Neural cell (in vitro differentiated cells): ENCODE data around the gene ZNF277. TPM values are rescaled to one million over a fixed set of nuclear protein-coding genes. Genes with fewer than 3 reads are reported as not detected.

Experiments
- H2AFZ ChIP-seq: fragments of 200-600, 300-800 bp; sonication (generic), shearing (Covaris generic); 2 replicates; pipeline ENCODE4 v1.6.0; 2014; ENCODE audit warnings: low read depth, mild to moderate bottlenecking, antibody characterized with exemption, low read length, moderate library complexity
- H3F3A ChIP-seq: fragments of 200-600 bp; shearing (Covaris generic); 2 replicates; pipeline ENCODE4 v1.6.1; 2016; ENCODE audit warnings: mild to moderate bottlenecking, moderate library complexity, mixed read lengths, antibody characterized with exemption, low read length; ENCODE audit not compliant: insufficient read depth, poor library complexity, severe bottlenecking
- H3K27ac ChIP-seq: fragments of 200-600, 300-800 bp; sonication (generic), shearing (Covaris generic); 2 replicates; pipeline ENCODE4 v1.5.1; 2014; ENCODE audit warnings: mild to moderate bottlenecking, low read length, moderate library complexity
- H3K27me3 ChIP-seq: fragments of 300-800, 200-600 bp; sonication (generic), shearing (Covaris generic); 2 replicates; pipeline ENCODE4 v1.6.0; 2014; ENCODE audit warnings: mild to moderate bottlenecking, low read depth, low read length, moderate library complexity; ENCODE audit not compliant: insufficient read depth
- H3K36me3 ChIP-seq: fragments of 300-800, 200-600 bp; sonication (generic), shearing (Covaris generic); 2 replicates; pipeline ENCODE4 v1.5.1; 2014; ENCODE audit warnings: mild to moderate bottlenecking, antibody characterized with exemption, low read length, moderate library complexity; ENCODE audit not compliant: insufficient read depth
- H3K4me2 ChIP-seq: fragments of 300-800, 200-600 bp; sonication (generic), shearing (Covaris generic); 2 replicates; pipeline ENCODE4 v1.6.0; 2014; ENCODE audit warnings: mild to moderate bottlenecking, low read length
- H3K4me3 ChIP-seq: fragments of 300-800, 200-600 bp; sonication (generic), shearing (Covaris generic); 2 replicates; pipeline ENCODE4 v1.5.1; 2014; ENCODE audit warnings: mild to moderate bottlenecking, low read length, moderate library complexity
- H3K79me2 ChIP-seq: fragments of 200-600 bp; shearing (Covaris generic); replicated peaks from 2 replicates; pipeline ENCODE4 v1.6.0; 2014; ENCODE audit warnings: mild to moderate bottlenecking, low read length, moderate library complexity; ENCODE audit not compliant: insufficient read depth
- H3K9ac ChIP-seq: fragments of 300-800, 200-600 bp; sonication (generic), shearing (Covaris generic); 2 replicates; pipeline ENCODE4 v1.6.1; 2016; ENCODE audit warnings: mild to moderate bottlenecking, low read length, mixed read lengths
- H3K9me2 ChIP-seq: fragments of 200-600 bp; shearing (Covaris generic); 2 replicates; pipeline ENCODE4 v1.6.1; 2016; ENCODE audit warnings: mild to moderate bottlenecking, low read length, mixed read lengths; ENCODE audit not compliant: insufficient read depth
- H3K9me3 ChIP-seq: fragments of 200-600, 300-800 bp; sonication (generic), shearing (Covaris generic); 2 replicates; pipeline ENCODE4 v1.6.1; 2016; ENCODE audit warnings: mild to moderate bottlenecking, mixed run types, low read length, moderate library complexity, mixed read lengths
- H4K20me1 ChIP-seq: fragments of 200-600 bp; shearing (Covaris generic); 2 replicates; pipeline ENCODE4 v1.6.1; 2016; ENCODE audit warnings: mild to moderate bottlenecking, mixed run types; ENCODE audit not compliant: insufficient read depth
- EP300 ChIP-seq: fragments of 450-650 bp; conservative IDR thresholded peaks from 2 replicates; pipeline ENCODE4 v1.6.1; 2014; ENCODE audit warnings: antibody characterized with exemption, mild to moderate bottlenecking, moderate library complexity; ENCODE audit not compliant: poor library complexity, severe bottlenecking
- EZH2 ChIP-seq: fragments of 200-600, 300-800 bp; shearing (Covaris generic), sonication (generic); IDR thresholded peaks from 2 replicates; pipeline ENCODE4 v1.6.1; 2014; ENCODE audit warnings: antibody characterized with exemption, low read length, borderline replicate concordance, mild to moderate bottlenecking; ENCODE audit not compliant: insufficient read depth, poor library complexity, severe bottlenecking
- MXI1 ChIP-seq: fragments of 450-650 bp; conservative IDR thresholded peaks from 2 replicates; pipeline ENCODE4 v1.6.1; 2014; ENCODE audit warnings: antibody characterized with exemption, mild to moderate bottlenecking; ENCODE audit not compliant: poor library complexity, severe bottlenecking
- POLR2AphosphoS5 ChIP-seq: IDR thresholded peaks from 2 replicates; pipeline ENCODE4 v1.6.1; 2012
- RAD21 ChIP-seq: fragments of 450-650 bp; conservative IDR thresholded peaks from 2 replicates; pipeline ENCODE4 v1.6.1; 2014; ENCODE audit warnings: antibody characterized with exemption, mild to moderate bottlenecking, moderate library complexity
- SMC3 ChIP-seq: fragments of 450-650 bp; conservative IDR thresholded peaks from 2 replicates; pipeline ENCODE4 v1.6.1; 2014; ENCODE audit warnings: antibody characterized with exemption, mild to moderate bottlenecking, moderate library complexity; ENCODE audit not compliant: poor library complexity
- TAF1 ChIP-seq: IDR thresholded peaks from 2 replicates; pipeline ENCODE4 v1.6.1; 2012; ENCODE audit warnings: low read depth
- polyA plus RNA-seq: library from polyadenylated mRNA; depleted of rRNA; stranded (reverse); fragments of >200 nt; gene quantifications from 2 replicates; pipeline ENCODE4 v1.2.3, GENCODE V29; 2014
- TF ChIP-seq, protein P1 (sequence below): fragments of 450-650 bp; IDR thresholded peaks from 2 replicates; pipeline ENCODE4 v1.5.1; 2014; ENCODE audit warnings: antibody characterized with exemption, mild to moderate bottlenecking, moderate library complexity; ENCODE audit not compliant: poor library complexity, severe bottlenecking
- TF ChIP-seq, protein P2 (sequence below): IDR thresholded peaks from 2 replicates; pipeline ENCODE4 v1.6.1; 2012; ENCODE audit warnings: borderline replicate concordance

Gene ZNF277
- polyA plus RNA-seq, 1 donor from 2014 or later = 30.0 TPM

- no peak overlapping the region for H2AFZ ChIP-seq
- H3K9me3 ChIP-seq = no peaks in the 10 kb centered on the region
- H4K20me1 ChIP-seq = no peaks in the 10 kb centered on the region
- H3K4me3 ChIP-seq = no peak overlapping the region
- no peaks in the 10 kb centered on the region for H3F3A ChIP-seq
- H3K27ac ChIP-seq = no peak overlapping the region
- no peak overlapping the region for H3K9ac ChIP-seq
- TF ChIP-seq RAD21 (no peak), POLR2AphosphoS5 (no peak), EP300 (no peak), EZH2 (no peak), SMC3 (no peak), MXI1 (no peak), TAF1 (no peak)
- TF ChIP-seq, protein P1, sequence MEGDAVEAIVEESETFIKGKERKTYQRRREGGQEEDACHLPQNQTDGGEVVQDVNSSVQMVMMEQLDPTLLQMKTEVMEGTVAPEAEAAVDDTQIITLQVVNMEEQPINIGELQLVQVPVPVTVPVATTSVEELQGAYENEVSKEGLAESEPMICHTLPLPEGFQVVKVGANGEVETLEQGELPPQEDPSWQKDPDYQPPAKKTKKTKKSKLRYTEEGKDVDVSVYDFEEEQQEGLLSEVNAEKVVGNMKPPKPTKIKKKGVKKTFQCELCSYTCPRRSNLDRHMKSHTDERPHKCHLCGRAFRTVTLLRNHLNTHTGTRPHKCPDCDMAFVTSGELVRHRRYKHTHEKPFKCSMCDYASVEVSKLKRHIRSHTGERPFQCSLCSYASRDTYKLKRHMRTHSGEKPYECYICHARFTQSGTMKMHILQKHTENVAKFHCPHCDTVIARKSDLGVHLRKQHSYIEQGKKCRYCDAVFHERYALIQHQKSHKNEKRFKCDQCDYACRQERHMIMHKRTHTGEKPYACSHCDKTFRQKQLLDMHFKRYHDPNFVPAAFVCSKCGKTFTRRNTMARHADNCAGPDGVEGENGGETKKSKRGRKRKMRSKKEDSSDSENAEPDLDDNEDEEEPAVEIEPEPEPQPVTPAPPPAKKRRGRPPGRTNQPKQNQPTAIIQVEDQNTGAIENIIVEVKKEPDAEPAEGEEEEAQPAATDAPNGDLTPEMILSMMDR = no peak
- TF ChIP-seq, protein P2, sequence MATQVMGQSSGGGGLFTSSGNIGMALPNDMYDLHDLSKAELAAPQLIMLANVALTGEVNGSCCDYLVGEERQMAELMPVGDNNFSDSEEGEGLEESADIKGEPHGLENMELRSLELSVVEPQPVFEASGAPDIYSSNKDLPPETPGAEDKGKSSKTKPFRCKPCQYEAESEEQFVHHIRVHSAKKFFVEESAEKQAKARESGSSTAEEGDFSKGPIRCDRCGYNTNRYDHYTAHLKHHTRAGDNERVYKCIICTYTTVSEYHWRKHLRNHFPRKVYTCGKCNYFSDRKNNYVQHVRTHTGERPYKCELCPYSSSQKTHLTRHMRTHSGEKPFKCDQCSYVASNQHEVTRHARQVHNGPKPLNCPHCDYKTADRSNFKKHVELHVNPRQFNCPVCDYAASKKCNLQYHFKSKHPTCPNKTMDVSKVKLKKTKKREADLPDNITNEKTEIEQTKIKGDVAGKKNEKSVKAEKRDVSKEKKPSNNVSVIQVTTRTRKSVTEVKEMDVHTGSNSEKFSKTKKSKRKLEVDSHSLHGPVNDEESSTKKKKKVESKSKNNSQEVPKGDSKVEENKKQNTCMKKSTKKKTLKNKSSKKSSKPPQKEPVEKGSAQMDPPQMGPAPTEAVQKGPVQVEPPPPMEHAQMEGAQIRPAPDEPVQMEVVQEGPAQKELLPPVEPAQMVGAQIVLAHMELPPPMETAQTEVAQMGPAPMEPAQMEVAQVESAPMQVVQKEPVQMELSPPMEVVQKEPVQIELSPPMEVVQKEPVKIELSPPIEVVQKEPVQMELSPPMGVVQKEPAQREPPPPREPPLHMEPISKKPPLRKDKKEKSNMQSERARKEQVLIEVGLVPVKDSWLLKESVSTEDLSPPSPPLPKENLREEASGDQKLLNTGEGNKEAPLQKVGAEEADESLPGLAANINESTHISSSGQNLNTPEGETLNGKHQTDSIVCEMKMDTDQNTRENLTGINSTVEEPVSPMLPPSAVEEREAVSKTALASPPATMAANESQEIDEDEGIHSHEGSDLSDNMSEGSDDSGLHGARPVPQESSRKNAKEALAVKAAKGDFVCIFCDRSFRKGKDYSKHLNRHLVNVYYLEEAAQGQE = no peak
- H3K4me2 ChIP-seq = no peak overlapping the region
- H3K36me3 ChIP-seq = no peaks in the 10 kb centered on the region
- no peaks in the 10 kb centered on the region for H3K27me3 ChIP-seq
- no peaks in the 10 kb centered on the region for H3K9me2 ChIP-seq
- no peaks in the 10 kb centered on the region for H3K79me2 ChIP-seq
Observed at GRCh38 chr7:112290065-112290464, 83.6 kb downstream of the ZNF277 start.

GRCh38 chr7:112292162-112292561, 85.7 kb downstream of the ZNF277 start:
- Histone ChIP-seq H3K36me3 (no peaks in the 10 kb centered on the region), H3K4me2 (no peak overlapping the region), H3K27ac (no peak overlapping the region), H3K9me3 (no peaks in the 10 kb centered on the region), H2AFZ (no peak overlapping the region), H3K79me2 (no peaks in the 10 kb centered on the region), H3K9ac (no peak overlapping the region), H3F3A (no peaks in the 10 kb centered on the region), H3K27me3 (no peaks in the 10 kb centered on the region), H4K20me1 (no peaks in the 10 kb centered on the region), H3K4me3 (no peak overlapping the region), H3K9me2 (no peaks in the 10 kb centered on the region)
- TF ChIP-seq POLR2AphosphoS5 = no peak
- TF ChIP-seq, protein P2 = no peak
- no peak for TF ChIP-seq EP300
- TF ChIP-seq RAD21 = no peak
- no peak for TF ChIP-seq SMC3
- no peak for TF ChIP-seq EZH2
- TF ChIP-seq TAF1 = no peak
- TF ChIP-seq MXI1 = no peak
- TF ChIP-seq, protein P1 = no peak
